HEK293T (cell line): ENCODE data around the gene DNAJC3.

ENCODE experiments used
- ARNT ChIP-seq: fragments of 450-650 bp; IDR thresholded peaks from 2 replicates; pipeline ENCODE4 v1.6.1; 2017; ENCODE audit warnings: mild to moderate bottlenecking
- BHLHE40 ChIP-seq: fragments of 450-650 bp; IDR thresholded peaks from 2 replicates; pipeline ENCODE4 v1.6.1; 2016; ENCODE audit warnings: mild to moderate bottlenecking, moderate library complexity, borderline replicate concordance
- ELF4 ChIP-seq: fragments of 450-650 bp; IDR thresholded peaks from 2 replicates; pipeline ENCODE4 v1.6.1; 2017; ENCODE audit warnings: antibody characterized with exemption
- FOXA1 ChIP-seq: fragments of 450-650 bp; IDR thresholded peaks from 2 replicates; pipeline ENCODE4 v1.6.1; 2016; ENCODE audit warnings: mild to moderate bottlenecking
- FOXK2 ChIP-seq: fragments of 450-650 bp; IDR thresholded peaks from 2 replicates; pipeline ENCODE4 v1.6.1; 2016; ENCODE audit warnings: mild to moderate bottlenecking
- FOXM1 ChIP-seq: fragments of 450-650 bp; IDR thresholded peaks from 2 replicates; pipeline ENCODE4 v1.6.1; 2017; ENCODE audit warnings: mild to moderate bottlenecking, borderline replicate concordance
- HDGF ChIP-seq: fragments of 450-650 bp; IDR thresholded peaks from 2 replicates; pipeline ENCODE4 v1.6.1; 2017; ENCODE audit warnings: antibody characterized with exemption, borderline replicate concordance
- L3MBTL2 ChIP-seq: fragments of 450-650 bp; conservative IDR thresholded peaks from 2 replicates; pipeline ENCODE4 v1.6.1; 2016; ENCODE audit warnings: mild to moderate bottlenecking
- NFRKB ChIP-seq: fragments of 450-650 bp; IDR thresholded peaks from 2 replicates; pipeline ENCODE4 v1.6.1; 2016; ENCODE audit warnings: mild to moderate bottlenecking, moderate library complexity
- SP1 ChIP-seq: fragments of 450-650 bp; IDR thresholded peaks from 2 replicates; pipeline ENCODE4 v1.6.1; 2017
- SUZ12 ChIP-seq: fragments of 450-650 bp; IDR thresholded peaks from 2 replicates; pipeline ENCODE4 v1.6.1; 2016; ENCODE audit warnings: mild to moderate bottlenecking
- TARDBP ChIP-seq: fragments of 450-650 bp; IDR thresholded peaks from 2 replicates; pipeline ENCODE4 v1.6.1; 2016
- ZNF384 ChIP-seq: fragments of 450-650 bp; IDR thresholded peaks from 2 replicates; pipeline ENCODE4 v1.6.1; 2016
- TF ChIP-seq, protein P1 (sequence below): fragments of 450-650 bp; IDR thresholded peaks from 2 replicates; pipeline ENCODE4 v1.6.1; 2016

DNA sequence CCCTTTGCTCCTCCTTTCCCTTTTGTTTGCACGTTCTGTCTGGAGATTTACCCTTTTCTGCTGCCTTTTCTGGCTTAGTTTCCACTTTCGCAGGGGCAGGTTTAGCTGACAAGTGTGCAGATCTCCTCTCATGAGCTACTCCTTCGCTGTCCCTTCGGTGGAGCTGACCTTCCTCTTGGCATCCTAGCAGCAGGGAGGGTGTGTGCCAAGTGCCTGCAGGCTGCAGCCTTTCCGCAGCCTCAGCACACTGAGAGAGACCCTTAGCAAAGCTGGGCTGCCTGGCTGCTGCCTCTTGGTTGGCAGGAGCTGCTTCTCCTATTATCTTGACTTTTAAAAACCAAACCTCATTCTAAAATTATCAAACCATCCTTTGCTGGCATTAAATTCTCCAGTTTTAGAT is 132.5 kb downstream of the DNAJC3 start:
- TF ChIP-seq FOXA1 (no peak), SP1 (no peak), FOXM1 (no peak), SUZ12 (no peak), FOXK2 (no peak), BHLHE40 (no peak), HDGF (no peak), TARDBP (no peak), NFRKB (no peak), ZNF384 (no peak), L3MBTL2 (no peak), ARNT (no peak), ELF4 (no peak)
- TF ChIP-seq, protein P1, sequence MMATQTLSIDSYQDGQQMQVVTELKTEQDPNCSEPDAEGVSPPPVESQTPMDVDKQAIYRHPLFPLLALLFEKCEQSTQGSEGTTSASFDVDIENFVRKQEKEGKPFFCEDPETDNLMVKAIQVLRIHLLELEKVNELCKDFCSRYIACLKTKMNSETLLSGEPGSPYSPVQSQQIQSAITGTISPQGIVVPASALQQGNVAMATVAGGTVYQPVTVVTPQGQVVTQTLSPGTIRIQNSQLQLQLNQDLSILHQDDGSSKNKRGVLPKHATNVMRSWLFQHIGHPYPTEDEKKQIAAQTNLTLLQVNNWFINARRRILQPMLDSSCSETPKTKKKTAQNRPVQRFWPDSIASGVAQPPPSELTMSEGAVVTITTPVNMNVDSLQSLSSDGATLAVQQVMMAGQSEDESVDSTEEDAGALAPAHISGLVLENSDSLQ, result no peak
